KG1 (cell line): ENCODE measurements around the gene SNTG2.
"Not testable (repeated sequence)": the region's sequence is repeated elsewhere in the genome, so short reads cannot be mapped to it uniquely, and the experiment has no call there.

Experiments used
- DNase-seq: peaks from one replicate; lab custom pipeline; 2025; lab: John Stamatoyannopoulos, UW

SNTG2 gene

DNA sequence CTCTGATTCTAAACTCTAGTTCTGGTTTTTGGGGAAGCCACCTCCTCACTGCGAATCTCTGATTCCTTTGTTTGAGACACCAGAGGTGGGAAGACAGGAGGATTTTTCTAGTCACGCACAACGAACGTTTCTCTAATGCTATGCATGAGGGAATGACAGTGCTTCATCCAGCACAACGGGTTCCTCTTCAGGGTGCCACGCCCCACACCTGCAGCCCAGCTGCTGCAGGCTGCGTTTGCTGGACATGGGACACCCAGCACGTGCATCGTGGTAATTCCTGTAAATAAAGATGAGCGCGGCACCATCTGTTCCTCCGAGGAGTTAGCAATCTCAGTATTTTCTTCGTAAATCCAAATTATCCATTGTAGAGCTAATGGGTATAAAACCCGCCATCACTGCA, 425.1 kb downstream of the SNTG2 start:
- no peak for DNase-seq

DNA sequence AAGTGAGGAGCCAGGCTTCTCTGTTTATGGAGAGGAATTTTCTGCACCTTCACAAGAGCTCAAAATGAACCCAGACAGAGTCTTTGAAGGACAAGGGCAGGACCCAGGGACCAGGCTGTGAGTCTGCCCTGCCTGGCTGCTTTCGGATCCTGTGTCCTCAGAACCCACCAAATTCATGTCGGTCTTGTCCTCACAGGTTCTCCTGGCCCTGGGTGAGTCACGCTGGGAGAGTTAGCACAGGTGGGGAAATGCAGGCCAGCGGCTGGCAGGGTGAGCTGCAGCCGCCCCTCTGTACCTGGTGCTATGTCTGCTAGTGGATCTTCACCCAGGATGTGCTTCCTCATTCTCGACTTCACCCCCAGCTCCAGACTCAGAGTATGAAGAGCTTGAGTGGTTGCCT, 426.8 kb downstream of the SNTG2 start:
- no peak for DNase-seq

GRCh38 chr2:1378456-1379150, 428.0 kb downstream of the SNTG2 start:
- DNase-seq = no peak

DNA sequence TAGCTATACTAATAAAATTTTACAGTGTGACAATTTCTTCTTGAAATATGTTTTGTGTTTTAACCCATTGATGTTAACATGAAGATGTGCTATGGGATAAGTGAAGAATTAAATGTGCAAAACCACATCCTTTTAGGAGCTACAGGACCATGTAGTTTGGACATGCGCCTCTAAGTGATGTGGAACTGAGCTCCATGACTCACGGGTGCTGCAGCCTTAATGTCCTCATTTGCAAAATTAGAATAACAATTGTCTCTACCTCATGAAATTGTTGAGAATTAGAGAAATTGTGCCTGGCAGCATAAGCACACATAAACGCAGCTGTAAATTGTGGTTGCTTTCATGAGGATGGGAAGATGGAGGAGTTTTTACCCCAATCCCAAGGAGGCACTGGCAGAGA, 431.0 kb downstream of the SNTG2 start:
- DNase-seq = no peak

DNA sequence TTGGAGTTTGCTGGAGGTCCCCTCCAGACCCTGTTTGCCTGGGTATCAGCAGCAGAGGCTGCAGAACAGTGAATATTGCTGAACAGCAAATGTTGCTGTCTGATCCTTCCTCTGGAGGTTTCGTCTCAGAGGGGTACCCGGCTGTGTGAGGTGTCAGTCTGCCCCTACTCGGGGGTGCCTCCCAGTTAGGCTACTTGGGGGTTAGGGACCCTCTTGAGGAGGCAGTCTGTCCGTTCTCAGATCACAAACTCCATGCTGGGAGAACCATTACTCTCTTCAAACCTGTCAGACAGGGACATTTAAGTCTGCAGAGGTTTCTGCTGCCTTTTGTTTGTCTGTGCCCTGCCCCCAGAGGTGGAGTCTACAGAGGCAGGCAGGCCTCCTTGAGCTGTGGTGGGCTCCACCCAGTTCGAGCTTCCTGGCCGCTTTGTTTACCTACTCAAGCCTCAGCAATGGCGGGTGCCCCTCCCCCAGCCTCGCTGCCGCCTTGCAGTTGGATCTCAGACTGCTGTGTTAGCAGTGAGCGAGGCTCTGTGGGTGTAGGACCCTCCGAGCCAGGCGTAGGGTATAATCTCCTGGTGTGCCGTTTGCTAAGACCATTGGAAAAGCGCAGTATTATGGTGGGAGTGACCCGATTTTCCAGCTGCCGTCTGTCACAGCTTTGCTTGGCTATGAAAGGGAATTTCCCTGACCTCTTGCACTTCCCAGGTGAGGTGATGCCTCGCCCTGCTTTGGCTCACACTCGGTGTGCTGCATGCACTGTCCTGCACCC, 437.5 kb downstream of the SNTG2 start:
- DNase-seq = not testable (repeated sequence)

DNA sequence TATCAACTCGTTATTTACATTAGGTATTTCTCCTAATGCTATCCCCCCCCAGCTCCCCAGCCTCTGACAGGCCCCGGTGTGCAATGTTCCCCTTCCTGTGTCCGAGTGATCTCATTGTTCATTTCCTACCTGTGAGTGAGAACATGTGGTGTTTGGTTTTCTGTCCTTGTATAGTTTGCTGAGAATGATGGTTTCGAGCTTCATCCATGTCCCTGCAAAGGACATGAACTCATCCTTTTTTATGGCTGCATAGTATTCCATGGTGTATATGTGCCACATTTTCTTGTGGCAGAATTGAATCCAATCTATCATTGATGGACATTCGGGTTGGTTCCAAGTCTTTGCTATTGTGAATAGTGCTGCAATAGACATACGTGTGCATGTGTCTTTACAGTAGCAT, 439.5 kb downstream of the SNTG2 start:
- DNase-seq = not testable (repeated sequence)

DNA sequence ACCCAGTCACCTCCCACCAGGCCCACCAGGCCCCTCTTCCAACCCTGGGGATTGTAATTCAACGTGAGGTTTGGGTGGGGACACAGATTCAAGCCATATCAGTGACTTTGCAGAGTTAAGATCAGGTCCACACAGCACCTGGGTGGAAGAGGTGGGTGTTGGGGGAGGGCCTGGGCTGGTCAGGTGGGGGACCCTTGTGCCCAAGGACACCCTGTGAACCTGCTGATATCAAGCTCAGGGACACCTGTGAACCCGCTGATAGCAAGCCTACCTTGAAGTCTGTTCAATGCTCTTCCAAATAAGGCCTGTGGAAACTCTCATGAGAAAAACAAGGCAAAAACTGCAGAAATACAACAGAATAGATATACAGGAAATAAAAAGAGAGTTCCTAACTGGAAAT, 442.7 kb downstream of the SNTG2 start:
- no peak for DNase-seq

- no peak for DNase-seq
Observed at GRCh38 chr2:1394709-1395408, 444.2 kb downstream of the SNTG2 start.

GRCh38 chr2:1397350-1397749, 446.7 kb downstream of the SNTG2 start:
- DNase-seq = no peak

- no peak for DNase-seq
Observed at GRCh38 chr2:1398191-1398590, 447.5 kb downstream of the SNTG2 start.

- no peak for DNase-seq
Observed at GRCh38 chr2:1400943-1401735, 450.5 kb downstream of the SNTG2 start.

GRCh38 chr2:1402064-1402463, 451.4 kb downstream of the SNTG2 start:
- no peak for DNase-seq

DNA sequence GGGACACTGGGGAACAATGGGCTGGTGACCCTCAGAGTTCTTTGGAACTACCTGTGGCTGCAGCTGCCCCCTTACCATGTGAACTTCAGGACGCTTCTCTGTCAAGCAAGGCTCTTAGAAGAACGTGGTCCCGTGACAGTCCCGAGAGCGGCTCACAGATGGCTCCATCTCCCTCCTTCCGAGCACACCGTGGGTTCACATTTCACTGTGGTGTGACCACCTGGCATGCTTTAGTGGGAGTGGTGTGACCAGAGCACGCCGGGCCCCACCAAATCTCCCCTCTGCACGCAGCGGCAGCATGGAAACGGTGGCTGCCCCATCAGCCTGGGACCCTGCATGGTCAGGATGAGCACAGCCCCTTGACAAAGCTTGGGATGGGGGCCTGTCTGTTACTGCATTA, 452.9 kb downstream of the SNTG2 start:
- DNase-seq = no peak

- DNase-seq = no peak
Observed at GRCh38 chr2:1405124-1405523, 454.5 kb downstream of the SNTG2 start.

- DNase-seq = no peak
Observed at GRCh38 chr2:1405967-1406366, 455.3 kb downstream of the SNTG2 start.

GRCh38 chr2:1406434-1406833, 455.8 kb downstream of the SNTG2 start:
- DNase-seq = no peak

- DNase-seq = no peak
Observed at GRCh38 chr2:1407950-1408675, 457.5 kb downstream of the SNTG2 start.

- DNase-seq = no peak
Observed at GRCh38 chr2:1413156-1413710, 462.6 kb downstream of the SNTG2 start, which contains the start of gene TPO. TPO (plus strand) TSS chr2:1413463; CDS start chr2:1414409, 946 bp downstream.

DNA sequence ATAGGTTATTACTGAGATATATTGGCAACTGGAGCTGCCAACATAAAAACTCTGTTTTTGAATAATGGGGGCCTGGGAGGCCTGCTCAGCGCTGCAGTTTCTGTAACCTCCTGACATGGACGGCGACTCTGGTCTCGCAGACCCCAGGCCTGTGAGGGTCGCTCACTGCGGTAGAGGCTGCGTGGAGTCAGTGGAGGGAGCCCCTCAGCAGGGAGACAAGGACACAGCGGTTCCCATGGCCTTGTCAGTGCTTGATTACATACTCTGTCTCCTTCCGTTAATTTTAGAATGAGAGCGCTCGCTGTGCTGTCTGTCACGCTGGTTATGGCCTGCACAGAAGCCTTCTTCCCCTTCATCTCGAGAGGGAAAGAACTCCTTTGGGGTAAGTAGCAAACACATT, 463.5 kb downstream of the SNTG2 start:
- no peak for DNase-seq

DNA sequence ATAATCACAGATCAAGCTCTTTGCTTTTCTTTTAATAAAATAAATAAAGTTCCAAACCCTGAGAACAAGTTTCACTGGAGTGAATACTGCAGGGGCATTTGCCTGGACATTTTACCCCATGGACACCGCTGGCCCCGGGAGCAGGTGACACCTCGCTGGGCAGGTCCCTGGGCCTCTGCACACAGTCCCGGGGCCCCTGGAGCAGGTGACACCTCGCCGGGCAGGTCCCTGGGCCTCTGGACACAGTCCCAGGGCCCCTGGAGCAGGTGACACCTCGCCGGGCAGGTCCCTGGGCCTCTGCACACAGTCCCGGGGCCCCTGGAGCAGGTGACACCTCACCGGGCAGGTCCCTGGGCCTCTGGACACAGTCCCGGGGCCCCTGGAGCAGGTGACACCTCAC, 464.3 kb downstream of the SNTG2 start:
- not testable (repeated sequence) for DNase-seq

GRCh38 chr2:1415501-1415900, 464.9 kb downstream of the SNTG2 start:
- no peak for DNase-seq
